Measurements from ENCODE around the gene TOR4A.
A peak's percentile ranks its signal among the peaks of the same experiment; 100 is the strongest.
"Not testable (repeated sequence)": the region's sequence is repeated elsewhere in the genome, so short reads cannot be mapped to it uniquely, and the experiment has no call there.

TOR4A gene

DNA sequence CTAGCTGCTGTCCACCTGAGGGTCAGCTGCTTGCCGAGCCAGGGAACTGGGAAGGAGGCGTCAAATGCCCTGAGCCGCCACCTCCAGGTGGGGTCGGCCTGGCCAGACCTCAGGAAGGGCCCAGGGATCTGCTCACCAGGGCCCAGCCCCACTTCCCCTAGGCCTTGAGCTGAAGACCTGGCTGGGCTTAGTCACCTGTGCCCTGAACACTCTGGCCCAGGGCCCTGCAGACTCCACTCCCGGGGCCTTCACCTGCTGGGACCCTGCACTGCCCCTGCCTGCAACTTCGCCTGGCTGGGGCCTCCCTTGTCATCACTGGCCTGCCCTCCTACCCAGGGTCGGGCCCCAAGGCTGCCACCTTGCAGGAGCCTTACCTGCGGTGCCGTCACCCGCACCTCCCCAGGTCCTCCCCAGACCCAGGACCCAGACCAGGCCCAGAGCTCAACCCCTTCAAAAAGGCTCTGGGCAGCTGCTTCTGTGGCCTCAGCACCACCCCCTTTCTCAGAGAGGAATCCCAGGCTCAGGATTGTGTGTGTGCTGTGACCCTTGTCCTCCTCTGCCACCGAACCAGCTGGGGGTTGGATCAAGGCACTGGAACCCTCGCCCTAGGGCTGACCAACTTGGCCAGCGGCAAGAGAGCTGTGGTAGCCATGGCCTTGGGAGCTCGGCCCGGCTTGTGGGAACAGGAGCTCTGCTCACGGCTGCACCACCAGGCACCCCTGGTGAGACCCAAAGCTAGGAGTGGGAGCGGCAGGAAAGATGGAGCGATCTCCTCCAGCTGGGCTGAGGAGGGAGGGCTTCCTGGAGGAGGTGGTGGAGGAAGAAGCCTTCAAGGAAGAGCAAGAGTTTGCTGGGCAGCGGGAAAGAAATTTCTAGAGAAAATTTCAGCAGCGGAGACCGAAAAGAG, 23.6 kb upstream of the TOR4A start:
- no peak for DNase-seq

DNA sequence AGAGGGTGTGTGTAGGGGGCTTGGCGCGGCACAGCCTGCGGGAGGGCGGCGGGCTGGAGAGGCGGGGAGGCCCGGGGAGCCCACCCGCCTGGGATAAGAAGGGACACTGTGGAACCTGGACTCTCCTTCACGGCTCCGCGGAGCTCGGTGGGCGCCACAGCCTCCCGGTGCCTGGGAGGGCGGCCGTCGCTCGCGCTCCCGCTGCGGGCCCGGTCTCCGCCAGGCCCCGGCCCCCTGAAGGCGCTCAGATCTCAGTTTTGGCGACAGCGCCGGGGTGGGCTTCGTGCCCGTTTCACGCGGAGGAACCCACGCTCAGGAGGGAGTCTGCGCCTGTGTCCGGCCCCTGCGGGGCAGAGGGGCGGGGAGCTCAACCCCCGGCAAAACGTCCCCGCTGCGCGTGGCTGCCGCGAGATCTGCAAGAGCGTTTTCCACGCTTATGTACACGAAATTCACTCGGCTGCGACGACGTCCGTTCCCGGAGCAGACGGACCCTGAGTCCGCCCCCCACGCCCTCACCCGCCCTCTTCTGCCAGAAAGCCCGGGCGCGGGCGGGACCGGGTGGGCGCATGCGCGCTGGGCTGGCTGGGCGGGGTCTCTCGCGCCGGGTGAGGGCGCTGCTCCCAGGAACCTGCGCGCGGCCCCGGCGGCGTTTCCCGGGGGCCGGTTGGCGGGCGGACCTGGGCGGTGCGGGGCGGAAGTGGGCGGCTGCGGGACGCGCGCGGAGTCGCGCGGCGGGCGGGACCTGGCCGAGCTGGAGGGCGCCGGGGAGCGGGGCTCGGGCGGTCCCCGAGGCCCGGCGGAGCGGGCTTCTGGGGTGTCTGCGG, 22.7 kb upstream of the TOR4A start, which contains the start of gene NELFB:
TSS of gene NELFB (plus strand) at position 704 of the 824 bp plus-strand sequence.
- DNase-seq: peak; percentile 87

DNA sequence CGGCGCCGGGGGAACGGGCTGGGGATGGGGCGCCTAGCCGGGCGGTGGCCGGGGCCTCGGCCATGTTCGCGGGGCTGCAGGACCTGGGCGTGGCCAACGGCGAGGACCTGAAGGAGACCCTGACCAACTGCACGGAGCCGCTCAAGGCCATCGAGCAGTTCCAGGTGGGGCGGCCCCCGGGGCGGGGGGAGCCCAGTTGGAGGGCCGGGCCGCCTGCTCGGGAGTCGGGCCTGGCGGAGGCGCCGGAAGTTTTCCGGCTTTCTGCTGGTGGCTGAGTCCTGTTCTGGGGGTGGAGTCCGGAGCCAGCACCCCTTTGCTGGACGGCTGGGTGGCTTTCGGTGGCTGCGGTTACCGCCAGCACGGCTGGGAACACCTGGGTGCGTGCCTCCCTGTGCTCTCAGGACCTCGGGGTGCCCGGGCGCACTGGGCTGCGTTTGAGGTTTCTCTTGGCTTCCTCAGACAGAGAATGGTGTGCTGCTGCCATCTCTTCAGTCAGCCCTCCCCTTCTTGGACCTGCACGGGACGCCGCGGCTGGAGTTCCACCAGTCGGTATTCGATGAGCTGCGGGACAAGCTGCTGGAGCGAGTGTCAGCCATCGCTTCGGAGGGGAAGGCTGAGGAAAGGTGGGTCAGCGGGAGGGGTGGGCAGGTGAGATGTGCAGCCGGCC, 21.9 kb upstream of the TOR4A start:
- no peak for DNase-seq

DNA sequence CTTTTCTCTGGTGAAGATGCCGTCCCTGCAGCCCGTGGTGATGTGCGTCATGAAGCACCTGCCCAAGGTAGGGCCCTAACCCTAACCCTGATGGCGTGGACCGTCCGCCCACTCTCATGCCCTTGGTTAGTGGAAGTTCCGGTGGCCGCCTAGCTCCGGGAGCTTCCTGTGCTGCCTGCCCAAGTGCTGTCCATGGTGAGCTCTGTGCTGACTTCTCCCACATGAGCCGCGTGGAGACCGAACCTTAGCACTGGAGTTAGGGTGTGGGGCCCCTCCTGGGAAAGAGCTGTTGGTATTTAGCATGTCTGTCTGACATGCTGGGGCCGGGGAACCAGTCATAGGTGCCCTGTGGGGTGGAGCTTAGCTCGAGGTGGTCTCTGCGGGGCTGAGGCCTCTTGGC, 21.2 kb upstream of the TOR4A start:
- DNase-seq: no peak

DNA sequence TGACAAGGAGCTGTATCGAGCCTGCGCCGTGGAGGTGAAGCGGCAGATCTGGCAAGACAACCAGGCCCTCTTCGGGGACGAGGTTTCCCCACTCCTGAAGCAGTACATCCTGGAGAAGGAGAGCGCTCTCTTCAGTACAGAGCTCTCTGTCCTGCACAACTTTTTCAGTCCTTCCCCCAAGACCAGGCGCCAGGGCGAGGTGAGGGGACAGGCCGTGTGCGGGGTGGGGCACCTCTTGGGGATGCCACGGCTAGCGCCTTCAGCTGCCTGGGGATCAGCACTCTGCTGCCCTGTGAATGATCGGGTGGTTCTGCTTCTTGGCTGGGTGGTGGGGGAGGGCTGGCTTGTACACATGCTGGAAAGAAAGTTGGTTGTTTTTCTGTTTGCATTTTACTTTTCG, 20.7 kb upstream of the TOR4A start:
- DNase-seq: no peak

DNA sequence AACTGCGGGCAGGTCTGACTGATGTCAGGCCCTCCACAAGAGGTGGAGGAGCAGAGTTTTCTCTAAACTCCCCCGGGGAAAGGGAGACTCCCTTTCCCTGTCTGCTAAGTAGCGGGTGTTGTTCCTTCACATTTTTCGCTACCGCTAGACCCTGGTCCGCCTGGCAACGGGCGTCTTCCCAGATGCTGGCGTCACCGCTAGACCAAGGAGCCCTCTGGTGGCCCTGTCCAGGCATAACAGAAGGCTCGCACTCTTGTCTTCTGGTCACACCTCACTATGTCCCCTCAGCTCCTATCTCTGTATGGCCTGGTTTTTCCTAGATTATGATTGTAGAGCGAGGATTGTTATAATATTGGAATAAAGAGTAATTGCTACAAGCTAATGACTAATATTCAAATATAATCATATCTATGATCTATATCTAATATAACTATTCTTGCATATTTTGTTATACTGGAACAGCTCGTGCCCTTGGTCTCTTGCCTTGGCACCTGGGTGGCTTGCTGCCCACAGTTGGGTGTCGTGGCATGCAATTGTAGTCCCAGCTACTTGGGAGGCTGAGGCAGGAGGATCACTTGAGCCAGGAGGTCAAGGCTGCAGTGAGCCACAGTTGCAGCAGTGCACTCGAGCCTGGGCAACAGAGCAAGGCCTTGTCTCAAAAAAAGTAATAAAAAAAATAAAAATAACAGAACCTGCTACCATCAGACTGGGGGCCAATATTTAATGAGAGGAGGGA, 15.2 kb upstream of the TOR4A start:
- not testable (repeated sequence) for DNase-seq

DNA sequence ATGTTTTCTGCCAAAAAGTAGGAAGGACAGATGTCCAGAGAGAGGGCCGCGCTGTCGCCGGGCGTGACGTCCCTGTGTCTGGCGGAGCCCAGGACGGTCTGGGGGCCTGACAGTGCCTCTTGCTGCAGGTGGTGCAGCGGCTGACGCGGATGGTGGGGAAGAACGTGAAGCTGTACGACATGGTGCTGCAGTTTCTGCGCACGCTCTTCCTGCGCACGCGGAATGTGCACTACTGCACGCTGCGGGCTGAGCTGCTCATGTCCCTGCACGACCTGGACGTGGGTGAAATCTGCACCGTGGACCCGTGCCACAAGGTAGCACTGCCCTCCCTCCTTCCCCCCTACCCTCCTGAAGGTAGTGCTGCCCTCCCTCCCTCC, 14.6 kb upstream of the TOR4A start:
- no peak for DNase-seq

DNA sequence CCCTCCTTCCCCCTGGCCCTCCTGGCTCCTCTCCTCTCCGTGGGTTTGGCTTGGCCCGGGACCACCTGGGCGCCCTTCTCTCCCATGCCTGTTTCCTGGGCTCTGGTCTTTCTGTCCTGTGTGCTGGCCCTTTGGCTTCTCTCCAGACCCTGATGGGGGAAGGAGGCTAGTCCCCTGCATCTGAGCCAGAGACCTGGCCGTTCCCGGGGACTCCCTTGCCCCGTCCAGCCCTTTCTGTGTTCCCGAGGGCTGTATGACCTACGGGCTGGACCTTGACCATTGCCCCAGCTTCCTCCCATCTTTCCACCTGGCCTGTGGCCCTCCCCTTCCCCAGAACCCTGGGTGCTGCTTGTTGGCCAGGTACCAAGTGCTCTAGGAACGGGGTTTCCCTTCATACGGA, 14.0 kb upstream of the TOR4A start:
- DNase-seq: no peak

DNA sequence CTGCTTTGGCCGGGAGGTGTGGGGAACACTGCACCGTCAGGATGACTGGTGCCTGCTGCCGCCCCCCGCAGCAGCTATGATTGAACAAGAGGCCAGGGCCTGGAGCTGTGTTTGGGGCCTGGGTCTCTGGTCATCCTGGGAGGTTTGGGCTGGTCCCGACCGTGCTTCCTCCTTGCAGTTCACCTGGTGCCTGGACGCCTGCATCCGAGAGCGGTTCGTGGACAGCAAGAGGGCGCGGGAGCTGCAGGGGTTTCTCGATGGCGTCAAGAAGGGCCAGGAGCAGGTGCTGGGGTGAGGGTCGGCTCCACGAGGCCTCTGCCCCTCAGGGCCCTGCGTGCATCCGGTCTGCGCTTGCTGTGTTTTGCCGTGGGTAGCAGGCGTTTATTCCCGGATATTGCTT, 13.5 kb upstream of the TOR4A start:
- no peak for DNase-seq

DNA sequence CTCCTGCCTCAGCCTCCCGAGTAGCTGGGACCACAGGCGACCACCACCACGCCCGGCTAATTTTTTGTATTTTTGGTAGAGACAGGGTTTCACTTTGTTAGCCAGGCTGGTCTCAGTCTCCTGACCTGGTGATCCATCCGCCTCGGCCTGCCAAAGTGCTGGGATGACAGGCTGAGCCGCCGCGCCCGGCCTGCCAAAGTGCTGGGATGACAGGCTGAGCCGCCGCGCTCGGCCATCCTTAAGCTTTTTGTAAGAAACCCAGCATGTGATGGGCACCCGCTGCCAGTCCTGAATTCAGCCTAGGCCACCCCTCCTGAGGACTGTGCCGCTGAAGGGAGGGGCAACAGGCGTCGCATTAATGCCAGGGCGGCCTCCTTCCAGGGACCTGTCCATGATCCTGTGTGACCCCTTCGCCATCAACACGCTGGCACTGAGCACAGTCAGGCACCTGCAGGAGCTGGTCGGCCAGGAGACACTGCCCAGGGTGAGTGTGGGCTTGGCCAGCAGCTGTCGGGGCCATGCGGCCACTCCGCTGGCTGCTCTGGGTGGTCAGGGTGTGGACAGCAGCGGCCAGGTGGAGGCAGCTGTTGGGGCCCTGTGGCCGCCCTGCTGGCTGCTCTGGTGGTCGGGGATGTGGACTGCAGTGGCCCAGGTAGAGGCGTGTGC, 11.9 kb upstream of the TOR4A start:
- DNase-seq: no peak

DNA sequence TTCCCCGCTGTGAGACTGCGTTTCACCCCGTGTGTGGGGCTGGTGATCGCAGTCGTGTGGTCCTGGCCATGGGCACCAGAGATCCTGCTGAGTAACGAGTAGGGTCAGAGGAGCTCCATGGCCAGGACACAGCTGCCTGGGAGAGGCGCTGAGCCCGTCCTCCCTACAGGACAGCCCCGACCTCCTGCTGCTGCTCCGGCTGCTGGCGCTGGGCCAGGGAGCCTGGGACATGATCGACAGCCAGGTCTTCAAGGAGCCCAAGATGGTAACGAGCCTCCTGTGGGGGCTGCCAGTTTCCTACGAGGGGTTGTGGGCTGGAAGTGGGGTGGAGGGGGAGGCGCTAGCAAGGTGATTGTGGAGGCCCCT, 11.4 kb upstream of the TOR4A start:
- DNase-seq: no peak

DNA sequence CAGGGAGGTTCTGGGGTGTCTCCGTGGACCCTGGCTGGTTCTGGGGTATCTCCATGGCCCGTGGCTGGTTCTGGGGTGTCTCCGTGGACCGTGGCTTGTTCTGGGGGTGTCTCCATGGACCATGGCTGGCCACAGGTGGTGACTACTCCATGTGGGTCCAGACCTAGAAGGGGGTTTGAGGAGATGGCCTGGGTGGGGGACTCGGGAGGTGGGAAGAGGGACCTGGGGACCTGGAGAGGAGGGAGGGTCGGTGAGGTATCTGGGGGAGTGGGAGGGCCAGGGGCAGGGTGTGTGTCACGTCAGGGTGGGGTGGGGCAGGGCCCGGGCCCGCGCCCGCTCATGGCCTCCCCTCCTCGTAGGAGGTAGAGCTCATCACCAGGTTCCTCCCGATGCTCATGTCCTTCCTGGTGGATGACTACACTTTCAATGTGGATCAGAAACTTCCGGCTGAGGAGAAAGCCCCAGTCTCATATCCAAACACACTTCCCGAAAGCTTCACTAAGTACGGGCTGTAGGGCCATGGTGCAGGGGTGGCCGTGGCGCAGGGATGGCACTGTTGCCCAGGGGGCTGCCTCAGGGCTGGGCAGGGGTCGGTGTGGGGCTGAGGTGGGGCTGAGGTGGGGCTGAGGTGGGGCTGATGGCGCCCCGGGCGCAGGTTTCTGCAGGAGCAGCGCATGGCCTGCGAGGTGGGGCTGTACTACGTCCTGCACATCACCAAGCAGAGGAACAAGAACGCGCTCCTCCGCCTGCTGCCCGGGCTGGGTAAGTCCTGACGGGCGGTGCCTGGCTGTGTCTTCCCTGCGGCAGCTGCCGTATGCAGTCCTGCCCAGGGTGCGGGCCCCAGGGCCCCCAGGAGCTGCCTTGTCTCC, 10.7 kb upstream of the TOR4A start:
- DNase-seq: no peak

DNA sequence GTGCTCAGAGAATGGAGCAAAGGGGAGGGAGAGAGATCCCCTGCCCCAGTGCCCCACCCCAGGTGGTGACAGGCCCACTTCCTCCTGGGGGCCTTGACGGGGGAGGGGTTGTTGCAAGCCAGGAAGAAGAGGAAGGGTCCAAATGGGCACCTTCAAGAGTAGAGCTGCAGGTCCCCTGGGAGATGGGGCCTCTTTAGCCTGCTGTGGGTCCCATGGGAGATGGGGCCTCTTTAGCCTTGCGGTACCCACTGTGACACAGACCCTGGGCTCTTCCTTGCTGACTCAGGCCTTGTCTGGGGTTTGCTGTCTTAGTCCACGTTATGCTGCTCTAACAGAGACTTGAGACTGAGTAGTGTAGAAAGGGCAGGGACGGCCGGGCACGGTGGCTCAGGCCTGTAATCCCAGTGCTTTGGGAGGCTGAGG, 9.6 kb upstream of the TOR4A start:
- no peak for DNase-seq

DNA sequence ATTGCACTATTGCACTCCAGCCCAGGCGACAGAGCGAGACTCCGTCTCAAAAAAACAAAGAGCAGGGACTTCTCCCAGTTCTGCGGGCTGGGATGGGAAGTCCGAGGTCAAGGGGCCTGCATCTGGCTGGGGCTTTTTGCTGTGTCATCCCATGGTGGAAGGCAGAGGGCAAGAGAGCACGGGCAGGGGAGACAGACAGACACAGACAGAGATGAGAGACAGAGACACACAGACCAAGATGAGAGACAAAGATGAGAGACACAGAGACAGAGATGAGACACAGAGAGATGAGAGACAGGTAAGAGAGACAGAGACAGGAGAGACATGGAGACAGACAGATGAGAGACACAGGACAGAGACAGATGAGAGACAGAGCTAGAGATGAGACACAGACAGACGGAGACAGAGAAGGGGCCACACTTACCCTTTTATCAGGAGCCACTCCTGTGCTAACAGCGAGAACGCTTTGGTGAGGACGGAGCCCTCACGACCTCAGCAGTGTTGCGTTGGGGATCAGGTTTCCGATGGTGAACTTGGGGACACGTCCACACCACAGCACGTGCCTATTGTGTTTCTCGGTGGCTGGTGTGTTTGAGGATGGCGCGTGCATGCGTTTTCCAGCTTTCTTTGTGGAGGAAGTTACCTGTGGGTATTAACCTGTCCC, 8.9 kb upstream of the TOR4A start:
- DNase-seq: no peak

DNA sequence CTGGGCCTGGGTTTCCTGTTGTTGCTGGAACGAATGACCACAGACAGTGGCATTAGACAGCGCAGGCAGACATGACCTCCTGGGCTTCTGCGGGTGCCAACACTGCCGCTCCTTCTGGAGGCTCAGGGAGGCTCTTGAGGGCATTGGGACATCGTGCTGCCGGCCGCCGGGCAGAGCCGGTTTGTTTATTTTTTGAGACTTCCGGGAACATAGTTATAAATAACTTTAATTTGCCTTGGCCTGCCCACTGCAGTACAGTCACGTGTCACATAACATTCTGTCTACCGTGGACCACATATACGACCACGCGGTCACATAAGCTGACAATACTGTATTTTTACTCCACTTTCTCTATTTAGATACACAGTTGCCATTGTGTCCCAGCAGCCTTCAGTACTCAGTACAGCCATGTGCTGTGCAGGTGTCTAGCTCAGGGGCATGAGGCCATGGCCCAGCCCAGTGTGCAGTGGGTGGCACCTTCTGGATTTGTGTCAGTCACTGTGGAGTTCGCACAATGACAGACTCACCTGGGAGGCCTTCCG, 8.2 kb upstream of the TOR4A start:
- no peak for DNase-seq

DNA sequence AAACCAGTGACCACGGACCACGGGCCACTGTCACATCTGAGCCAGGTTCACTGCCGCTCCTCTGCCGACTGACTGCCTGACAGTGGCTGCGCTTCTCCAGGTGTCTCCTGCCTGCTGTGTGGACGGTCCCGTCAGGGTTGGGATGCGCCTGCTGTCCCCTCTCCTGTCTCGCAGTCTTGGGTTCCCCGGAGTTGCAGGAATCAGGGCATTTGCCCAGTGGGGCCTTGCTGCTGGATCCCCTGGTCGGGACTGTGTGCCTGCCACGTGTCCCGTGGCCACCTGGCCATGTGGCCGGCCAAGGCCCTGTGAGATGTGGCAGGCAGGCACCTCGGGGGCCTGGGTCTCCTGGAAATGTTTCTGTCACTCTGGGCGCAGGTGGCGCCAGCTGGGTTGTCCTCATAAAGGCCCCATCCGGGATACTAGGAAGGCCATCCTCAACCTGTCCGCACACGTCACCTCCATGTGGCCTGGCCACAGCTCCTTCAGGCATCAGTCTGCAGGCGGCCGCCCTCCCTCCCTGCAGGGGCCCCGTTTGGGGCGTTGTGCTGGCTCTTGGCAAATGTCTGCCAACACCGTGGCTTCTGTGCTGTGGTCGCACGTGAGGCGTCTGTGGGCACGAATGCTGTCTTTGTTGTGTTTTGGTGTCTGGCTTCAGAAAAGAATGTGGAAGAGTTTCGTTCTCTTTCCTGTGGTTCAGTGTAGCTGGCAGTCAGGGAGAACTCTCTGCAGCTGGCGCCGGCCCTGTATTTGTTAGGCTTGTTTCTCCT, 6.4 kb upstream of the TOR4A start:
- no peak for DNase-seq

DNA sequence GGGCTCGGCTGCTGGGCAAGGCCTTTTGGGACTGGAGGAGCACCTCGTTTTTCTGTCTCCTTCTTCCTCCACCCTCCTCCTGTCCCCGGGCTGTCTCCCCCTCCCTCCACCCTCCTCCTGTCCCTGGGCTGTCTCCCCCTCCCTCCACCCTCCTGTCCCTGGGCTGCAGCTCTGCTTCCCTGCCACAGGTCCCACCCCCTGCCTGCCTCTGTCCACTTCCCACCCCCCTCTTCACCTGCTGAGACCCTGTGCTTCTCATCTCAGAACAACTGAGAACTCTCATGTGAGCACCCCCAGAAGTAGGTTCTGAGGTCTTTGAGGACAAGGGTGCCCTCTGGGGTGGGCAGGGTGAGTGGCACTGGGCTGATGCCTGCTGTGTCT, 5.8 kb upstream of the TOR4A start:
- DNase-seq: no peak

DNA sequence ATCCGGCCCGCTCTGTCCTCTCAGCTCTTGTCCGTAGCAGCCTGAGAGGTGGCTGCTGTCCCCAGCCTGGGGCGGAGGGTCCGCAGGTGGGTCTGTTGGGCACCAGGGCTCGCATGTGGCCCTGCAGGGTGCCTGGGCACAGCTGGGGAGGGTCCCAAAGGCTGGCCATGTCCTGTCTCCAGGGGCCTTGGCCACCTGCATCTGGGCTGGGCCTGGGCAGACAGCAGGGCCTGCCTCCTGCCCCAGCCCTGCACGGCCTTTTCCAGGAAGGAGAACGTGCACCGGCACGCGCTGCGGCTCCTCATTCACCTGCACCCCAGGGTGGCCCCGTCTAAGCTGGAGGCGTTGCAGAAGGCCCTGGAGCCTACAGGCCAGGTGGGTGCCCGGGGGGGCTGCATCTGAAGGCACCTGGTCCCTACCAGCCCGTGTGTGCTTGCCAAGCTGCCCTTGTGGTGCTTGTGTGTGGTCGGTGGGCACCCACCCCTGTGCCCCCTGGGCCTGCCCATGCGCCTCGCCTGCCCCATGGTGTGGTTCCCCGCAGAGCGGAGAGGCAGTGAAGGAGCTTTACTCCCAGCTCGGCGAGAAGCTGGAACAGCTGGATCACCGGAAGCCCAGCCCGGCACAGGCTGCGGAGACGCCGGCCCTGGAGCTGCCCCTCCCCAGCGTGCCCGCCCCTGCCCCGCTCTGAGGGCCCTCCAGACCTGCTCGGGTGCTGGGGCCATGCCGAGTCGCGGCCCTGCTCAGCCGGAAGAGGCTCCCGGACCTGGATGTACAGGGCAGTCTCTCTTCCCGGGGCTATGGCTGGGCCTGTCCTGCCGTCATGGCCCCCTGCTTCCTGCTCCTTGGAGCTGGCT, 5.1 kb upstream of the TOR4A start:
- no peak for DNase-seq

DNA sequence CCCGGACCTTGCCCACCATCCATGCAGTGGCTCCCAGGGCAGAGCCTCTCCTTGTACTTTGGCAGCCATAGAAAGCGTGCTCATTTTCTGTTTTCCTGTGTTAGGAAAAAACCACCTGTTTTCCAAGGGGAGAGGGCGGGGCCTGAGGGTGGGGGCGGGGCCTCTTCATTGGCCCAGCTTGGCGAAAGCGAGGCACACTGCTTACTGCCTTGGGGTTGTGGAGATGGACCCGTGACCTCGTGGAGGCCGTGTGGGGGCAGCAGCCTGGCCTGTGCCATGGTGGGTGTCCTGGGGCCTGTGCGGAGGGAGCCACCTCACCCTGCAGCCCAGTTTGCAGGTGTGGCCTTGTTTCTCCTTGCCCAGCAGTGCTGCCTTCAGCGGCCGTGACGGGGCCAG, 4.4 kb upstream of the TOR4A start:
- no peak for DNase-seq
